Parathyroid adenoma (tissue), 2 donors: ENCODE data around the gene C6orf120.
A peak's percentile ranks its signal among the peaks of the same experiment; 100 is the strongest.

Source experiments
- H2AFZ ChIP-seq: fragments of 300-600 bp; sonication (generic); one replicate; pipeline ENCODE4 v1.7.0; 2017; ENCODE audit warnings: antibody characterized with exemption, mild to moderate bottlenecking
- H3K27ac ChIP-seq: fragments of 300-600 bp; sonication (generic); one replicate; pipeline ENCODE4 v1.7.0; 2017
- H3K27me3 ChIP-seq: fragments of 300-600 bp; sonication (generic); one replicate; pipeline ENCODE4 v1.7.0; 2017; ENCODE audit warnings: low read length; ENCODE audit not compliant: control insufficient read depth, insufficient read depth
- H3K36me3 ChIP-seq: fragments of 300-600 bp; sonication (generic); one replicate; pipeline ENCODE4 v1.7.0; 2017; ENCODE audit warnings: low read length; ENCODE audit not compliant: control insufficient read depth, insufficient read depth
- H3K4me1 ChIP-seq: fragments of 300-600 bp; sonication (generic); one replicate; pipeline ENCODE4 v1.7.0; 2017; ENCODE audit warnings: control low read depth
- H3K4me2 ChIP-seq: fragments of 300-600 bp; sonication (generic); one replicate; pipeline ENCODE4 v1.7.0; 2017; ENCODE audit warnings: low read length
- H3K4me3 ChIP-seq: fragments of 300-600 bp; sonication (generic); one replicate; pipeline ENCODE4 v1.7.0; 2017; ENCODE audit warnings: low read depth, low read length
- H3K79me2 ChIP-seq: fragments of 300-600 bp; sonication (generic); one replicate; pipeline ENCODE4 v1.7.0; 2017; ENCODE audit warnings: control low read depth
- H3K9ac ChIP-seq: fragments of 300-600 bp; sonication (generic); one replicate; pipeline ENCODE4 v1.7.0; 2017; ENCODE audit warnings: mild to moderate bottlenecking
- H3K9me3 ChIP-seq: fragments of 300-600 bp; sonication (generic); one replicate; pipeline ENCODE4 v1.7.0; 2017; ENCODE audit warnings: low read length; ENCODE audit not compliant: control insufficient read depth
- CTCF ChIP-seq: fragments of 300-600 bp; sonication (generic); IDR thresholded peaks from one replicate; pipeline ENCODE4 v1.7.0; 2017; ENCODE audit warnings: antibody characterized with exemption, mild to moderate bottlenecking
- donor health status: primary hyperparathyroidism.

Gene C6orf120

GRCh38 chr6:169701954-169702839 lies at the start of gene C6orf120, which contains the start of gene WDR27:
Gene C6orf120 (plus strand): TSS chr6:169702126. CDS start chr6:169702460, 334 bp downstream.
Gene WDR27 (minus strand): TSS chr6:169702029. CDS start chr6:169689005, 13,024 bp downstream.
- Histone ChIP-seq H3K36me3 (no peaks in the 10 kb centered on the region), H2AFZ (peak within 1 kb of the TSS; percentile 89), H3K4me2 (peak within 1 kb of the TSS; percentile 81), H3K79me2 (peaks cover 5% of the 10 kb centered on the region), H3K4me1 (peaks cover 13% of the 10 kb centered on the region), H3K9ac (peak within 1 kb of the TSS; percentile 70), H3K4me3 (peak within 1 kb of the TSS; percentile 69), H3K27me3 (no peaks in the 10 kb centered on the region), H3K27ac (peak within 1 kb of the TSS; percentile 86), H3K9me3 (no peaks in the 10 kb centered on the region)
- no peak for TF ChIP-seq CTCF

- H3K9ac ChIP-seq: no peak overlapping the region
- H3K79me2 ChIP-seq: no peaks in the 10 kb centered on the region
- no peak overlapping the region for H3K27ac ChIP-seq
- no peak overlapping the region for H2AFZ ChIP-seq
- no peak overlapping the region for H3K4me3 ChIP-seq
- H3K9me3 ChIP-seq: no peaks in the 10 kb centered on the region
- H3K36me3 ChIP-seq: no peaks in the 10 kb centered on the region
- no peaks in the 10 kb centered on the region for H3K27me3 ChIP-seq
- no peak for TF ChIP-seq CTCF
- H3K4me1 ChIP-seq: no peaks in the 10 kb centered on the region
- H3K4me2 ChIP-seq: no peak overlapping the region
Measured at GRCh38 chr6:169652896-169653295, 49.0 kb upstream of the C6orf120 start.

GRCh38 chr6:169653691-169654090 lies 48.2 kb upstream of the C6orf120 start:
- no peak for TF ChIP-seq CTCF
- no peak overlapping the region for H2AFZ ChIP-seq
- no peak overlapping the region for H3K4me3 ChIP-seq
- H3K79me2 ChIP-seq: no peaks in the 10 kb centered on the region
- H3K27ac ChIP-seq: no peak overlapping the region
- H3K27me3 ChIP-seq: no peaks in the 10 kb centered on the region
- no peak overlapping the region for H3K9ac ChIP-seq
- no peak overlapping the region for H3K4me2 ChIP-seq
- H3K4me1 ChIP-seq: no peaks in the 10 kb centered on the region
- H3K36me3 ChIP-seq: no peaks in the 10 kb centered on the region
- H3K9me3 ChIP-seq: no peaks in the 10 kb centered on the region

- no peak for TF ChIP-seq CTCF
- Histone ChIP-seq H3K4me1 (no peaks in the 10 kb centered on the region), H3K27me3 (no peaks in the 10 kb centered on the region), H3K9me3 (no peaks in the 10 kb centered on the region), H3K36me3 (no peaks in the 10 kb centered on the region), H3K9ac (no peak overlapping the region), H2AFZ (no peak overlapping the region), H3K4me2 (peak overlapping the region; percentile 71), H3K79me2 (no peaks in the 10 kb centered on the region), H3K27ac (no peak overlapping the region), H3K4me3 (peak overlapping the region; percentile 35)
Measured at GRCh38 chr6:169654598-169655391, 47.1 kb upstream of the C6orf120 start.
